Right ventricle myocardium inferior (tissue), 1 donor: Measurements from ENCODE around the gene MPST. TPM values are rescaled to one million over a fixed set of nuclear protein-coding genes. Genes with fewer than 3 reads are reported as not detected.
"Not testable (repeated sequence)": the region's sequence is repeated elsewhere in the genome, so short reads cannot be mapped to it uniquely, and the experiment has no call there.

ENCODE experiments used
- ATAC-seq: fragments of 200-7000 bp; cut with Tn5 transposase; one replicate; pipeline ENCODE4 v1.9.1; 2020; ENCODE audit warnings: mild to moderate bottlenecking, moderate library complexity
- DNase-seq: peaks from one replicate; pipeline ENCODE4 v3.0.0; 2021; ENCODE audit errors: missing footprints
- intact Hi-C: fragments of 100-400 bp; cut with DNase I; formaldehyde crosslinking; loops from one replicate; pipeline ENCODE4 v1.11.0; 2022
- total RNA-seq: library from RNA; stranded (reverse); fragmentation: NEBNext Ultra II Directional; extraction: Animal tissue kit (Norgen Biotek cat#: 25700); gene quantifications from one replicate; pipeline ENCODE4 v1.2.1, GENCODE V29; 2021
- donor health status: DM: no; HTN: yes; CAD: no; lungs with severe emphysema.

Gene MPST
- total RNA-seq, 1 donor from 2014 or later = 58.4 TPM

DNA sequence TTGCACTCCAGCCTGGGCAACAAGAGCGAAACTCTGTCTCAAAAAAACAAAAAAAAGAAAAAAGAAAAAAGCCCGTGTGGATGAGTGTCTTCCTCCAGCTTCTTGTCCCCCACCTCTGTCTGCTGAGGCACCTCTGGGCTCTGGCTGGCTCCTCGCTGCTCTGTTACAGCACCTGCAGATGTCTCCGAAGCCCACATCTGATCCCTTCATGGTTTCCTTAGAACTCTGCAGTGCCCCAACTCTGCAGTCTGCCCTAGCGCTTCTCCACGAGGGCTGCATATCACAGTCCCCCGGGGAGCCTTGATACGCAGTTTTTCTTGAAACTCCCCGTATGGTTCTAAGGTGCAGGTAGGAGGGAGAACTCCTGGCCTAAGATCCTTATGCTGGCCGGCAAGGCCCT is 47.9 kb downstream of the MPST start:
- DNase-seq (no peak), ATAC-seq (no peak)
- intact Hi-C loops = no loop called here

DNA sequence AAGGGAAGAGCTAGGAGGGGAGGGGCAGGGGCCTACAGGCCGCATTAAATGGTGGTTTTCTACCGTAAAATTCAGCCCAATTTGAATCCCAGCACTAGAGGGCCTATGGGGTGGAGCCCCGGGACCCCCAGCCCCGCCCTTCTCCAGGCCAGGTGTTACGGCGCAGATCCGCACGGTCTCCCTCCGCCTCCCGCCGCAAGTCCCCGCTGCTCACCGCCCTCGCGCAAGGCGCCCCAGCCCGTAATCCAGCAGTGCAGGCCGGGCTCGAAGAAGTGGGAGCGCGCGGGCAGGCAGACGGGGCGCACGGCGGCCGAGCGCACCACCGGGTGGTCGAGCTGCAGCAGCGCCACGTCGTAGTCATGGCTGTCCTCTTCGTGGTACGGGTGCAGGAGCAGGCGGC is 49.3 kb downstream of the MPST start:
- DNase-seq (no peak), ATAC-seq (no peak)
- intact Hi-C loops = no loop called here

DNA sequence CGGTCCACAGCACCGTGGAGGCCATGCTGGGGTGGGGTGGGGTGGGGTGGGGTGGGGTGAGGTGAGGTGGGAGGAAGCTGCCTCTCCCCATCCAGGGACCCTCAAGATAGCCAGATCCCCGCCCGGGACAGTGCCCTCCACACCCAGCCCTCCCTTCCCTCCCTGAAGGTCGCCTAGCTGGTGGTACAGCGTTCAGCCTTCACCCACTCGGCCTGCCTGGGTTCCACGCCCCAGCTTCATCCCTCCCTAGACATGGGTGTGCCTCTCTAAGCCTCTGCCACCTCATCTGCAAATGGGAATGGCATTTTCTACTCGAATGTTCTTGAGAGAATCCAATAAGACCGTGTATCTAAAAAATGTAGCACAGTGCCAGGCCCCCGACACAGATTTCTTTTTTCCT is 49.8 kb downstream of the MPST start:
- no peak for ATAC-seq
- intact Hi-C loops = no loop called here
- peak; percentile 44 for DNase-seq

DNA sequence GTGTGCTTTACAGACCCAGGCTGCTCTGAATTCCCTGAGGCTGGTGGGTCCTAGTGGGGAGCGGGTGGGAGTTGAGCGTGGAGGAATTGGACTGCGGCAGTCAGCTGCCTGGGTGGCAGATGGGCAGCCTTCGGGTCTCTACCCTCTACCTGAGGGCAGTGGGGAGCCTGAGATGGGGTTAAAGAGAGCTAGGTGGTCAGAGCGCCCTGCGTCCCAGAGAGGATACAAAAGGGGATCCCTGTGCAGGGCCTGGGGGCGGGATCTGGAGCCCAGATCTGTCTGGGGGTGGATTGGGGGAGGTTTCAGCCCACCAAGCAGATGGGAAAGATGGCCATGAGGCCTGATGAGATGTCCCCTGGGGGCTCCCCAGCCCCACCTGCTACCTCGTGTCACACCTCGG is 50.2 kb downstream of the MPST start:
- ATAC-seq = no peak
- peak; percentile 50 for DNase-seq
- intact Hi-C loops = loop anchor here (10.0 kb wide), 1 partner anchor 95 kb away; no protein-coding TSS in a partner anchor

DNA sequence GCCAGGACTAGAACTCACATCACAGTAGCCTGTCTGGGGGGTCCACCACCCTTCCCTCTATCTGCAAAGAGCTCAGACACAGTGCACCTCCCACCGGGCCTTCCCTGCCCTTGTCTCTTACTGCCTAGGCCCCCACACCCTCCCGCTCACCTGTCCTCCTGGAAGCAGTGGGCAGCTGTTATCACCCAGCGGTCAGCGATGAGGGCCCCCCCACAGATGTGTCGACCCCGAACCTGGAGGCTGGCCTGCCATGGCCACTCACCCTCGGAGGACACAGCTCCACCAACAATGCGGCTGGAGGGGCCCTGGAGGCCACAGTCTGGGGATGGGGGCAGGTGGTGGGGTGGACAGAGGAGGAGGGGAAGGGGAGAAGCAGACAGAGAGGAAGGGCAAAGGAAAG is 50.8 kb downstream of the MPST start:
- no peak for DNase-seq
- no peak for ATAC-seq
- intact Hi-C loops = loop anchor here (10.0 kb wide), 1 partner anchor 94 kb away; no protein-coding TSS in a partner anchor

DNA sequence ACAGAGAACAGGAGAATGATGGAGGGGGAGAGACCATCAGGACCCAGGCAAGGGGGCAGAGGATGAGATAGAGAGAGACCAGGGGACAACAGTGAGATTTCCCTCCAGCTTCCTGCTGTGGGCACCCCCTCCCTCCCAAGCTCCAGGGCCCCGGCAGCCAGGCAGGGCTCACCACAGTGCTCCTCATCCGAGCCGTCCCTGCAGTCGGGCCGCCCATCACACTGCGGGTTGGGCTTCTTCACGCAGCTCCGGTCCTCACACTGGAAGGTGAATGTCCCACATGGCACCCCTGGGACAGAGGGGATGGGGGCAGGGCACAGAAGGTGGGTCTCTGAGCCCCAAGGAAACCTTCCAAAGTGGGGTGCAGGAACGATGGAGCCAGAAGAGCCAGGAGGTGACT is 51.2 kb downstream of the MPST start:
- peak; percentile 18 for DNase-seq
- intact Hi-C loops = loop anchor here (10.0 kb wide), 1 partner anchor 94 kb away; no protein-coding TSS in a partner anchor
- no peak for ATAC-seq

DNA sequence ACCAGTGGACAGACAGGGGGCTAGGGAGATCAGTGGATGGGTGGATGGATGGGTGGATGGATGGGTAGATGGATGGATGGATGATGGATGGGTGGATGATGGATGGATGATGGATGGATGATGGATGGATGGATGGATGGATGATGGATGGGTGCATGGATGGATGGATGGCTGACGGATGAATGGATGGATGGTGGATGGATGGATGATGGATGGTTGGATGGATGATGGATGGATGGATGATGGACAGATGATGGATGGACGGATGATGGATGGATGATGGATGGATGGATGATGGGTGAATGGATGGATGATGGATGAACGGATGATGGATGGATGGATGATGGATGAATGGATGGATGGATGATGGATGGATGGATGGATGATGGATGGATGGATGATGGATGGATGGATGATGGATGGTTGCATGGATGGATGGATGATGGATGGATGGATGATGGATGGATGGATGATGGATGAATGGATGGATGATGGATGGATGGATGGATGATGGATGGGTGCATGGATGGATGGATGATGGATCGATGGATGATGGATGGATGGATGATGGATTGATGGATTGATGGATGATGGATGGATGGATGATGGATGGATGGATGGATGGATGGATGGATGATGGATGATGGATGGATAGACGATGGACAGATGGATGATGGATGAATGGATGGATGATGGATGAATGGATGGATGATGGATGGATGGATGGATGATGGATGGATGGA is 52.5 kb downstream of the MPST start:
- not testable (repeated sequence) for ATAC-seq, DNase-seq
- intact Hi-C loops = loop anchor here (10.0 kb wide), 1 partner anchor 93 kb away; no protein-coding TSS in a partner anchor

DNA sequence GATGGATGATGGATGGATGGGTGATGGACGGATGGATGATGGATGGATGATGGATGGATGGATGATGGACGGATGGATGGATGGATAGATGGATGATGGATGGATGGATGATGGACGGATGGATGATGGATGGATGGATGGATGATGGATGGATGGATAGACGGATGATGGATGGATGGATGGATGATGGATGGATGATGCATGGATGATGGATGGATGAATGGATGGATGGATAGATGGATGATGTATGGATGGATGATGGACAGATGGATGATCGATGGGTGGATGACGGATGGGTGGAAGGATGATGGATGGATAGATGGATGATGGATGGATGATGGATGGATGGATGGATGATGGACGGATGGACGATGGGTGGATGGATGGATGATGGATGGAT is 53.1 kb downstream of the MPST start:
- DNase-seq (no peak), ATAC-seq (no peak)
- intact Hi-C loops = loop anchor here (10.0 kb wide), 1 partner anchor 92 kb away; no protein-coding TSS in a partner anchor

DNA sequence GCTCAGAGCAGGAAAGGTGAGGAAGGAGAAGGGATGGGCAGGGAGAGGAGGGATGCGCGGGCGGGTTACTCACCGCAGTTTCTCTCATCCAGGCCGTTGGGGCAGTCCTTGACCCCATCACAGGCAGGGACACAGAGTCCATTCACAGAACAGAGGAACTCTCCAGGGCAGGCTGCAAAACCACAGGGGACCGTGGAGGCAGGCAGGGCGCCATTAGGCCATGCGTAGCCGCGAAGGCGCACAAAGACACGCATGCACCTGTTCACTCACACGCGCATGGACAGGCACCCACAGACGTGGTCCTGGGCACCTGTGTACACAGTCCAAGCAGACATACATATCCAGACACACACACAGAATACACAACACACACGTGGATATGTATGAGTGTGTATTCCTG is 55.0 kb downstream of the MPST start:
- DNase-seq (no peak), ATAC-seq (peak; percentile 5)
- intact Hi-C loops = loop anchor here (10.0 kb wide), 1 partner anchor 90 kb away; no protein-coding TSS in a partner anchor

DNA sequence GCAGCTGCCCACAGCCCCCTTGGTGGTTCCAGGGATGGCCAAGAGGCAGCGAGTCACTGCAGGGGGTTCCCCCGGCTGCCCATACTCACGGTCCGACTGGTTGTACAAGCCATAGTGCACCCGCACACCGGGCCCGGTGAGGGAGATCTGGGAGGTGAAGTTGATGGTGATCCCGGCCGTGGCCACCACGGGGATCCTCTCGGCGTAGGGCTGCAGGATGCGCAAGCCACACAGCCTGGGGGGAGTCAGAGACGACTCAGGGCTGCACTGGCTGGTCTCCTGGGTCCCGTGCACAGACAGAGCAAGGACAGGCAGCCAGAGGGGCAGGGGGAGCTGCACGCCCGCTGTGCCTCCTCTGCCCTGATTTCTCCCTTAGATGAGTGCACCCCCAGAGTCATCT is 55.5 kb downstream of the MPST start:
- DNase-seq = no peak
- intact Hi-C loops = loop anchor here (10.0 kb wide), 1 partner anchor 90 kb away; no protein-coding TSS in a partner anchor

DNA sequence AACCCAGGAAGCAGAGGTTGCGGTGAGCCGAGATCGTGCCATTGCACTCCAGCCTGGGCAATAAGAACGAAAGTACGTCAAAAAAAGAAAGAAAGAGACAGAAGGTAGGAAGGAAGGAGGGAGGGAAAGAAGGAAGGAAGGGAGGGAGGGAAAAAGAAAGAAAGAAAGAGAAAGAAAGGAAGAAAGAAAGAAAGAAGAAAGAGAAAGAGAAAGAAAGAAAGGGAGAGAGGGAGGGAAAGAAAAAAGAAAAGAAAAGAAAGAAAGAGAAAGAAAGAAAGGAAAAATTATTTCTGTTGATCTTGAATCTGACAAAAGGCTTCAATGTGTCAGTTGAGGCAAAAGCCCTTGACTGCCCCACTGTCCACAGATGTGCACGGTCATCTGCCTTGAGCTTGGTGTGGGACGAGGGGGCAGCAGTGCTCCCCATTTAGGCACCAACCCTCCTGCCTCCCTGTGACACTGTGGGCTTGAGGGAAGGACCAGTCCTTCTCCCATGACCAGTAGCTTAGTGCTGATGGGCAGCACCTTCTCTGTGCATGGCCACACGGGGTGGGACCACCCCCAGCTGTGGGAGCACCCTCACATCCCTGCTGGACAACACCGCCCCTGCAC is 56.4 kb downstream of the MPST start:
- intact Hi-C loops = loop anchor here (2.0 to 10.0 kb wide), 2 partner anchors 89 to 123 kb away; no protein-coding TSS in a partner anchor
- no peak for ATAC-seq
- DNase-seq = no peak

More for the DNA sequence above, 55.5 kb downstream of the MPST start:
- no peak for ATAC-seq

DNA sequence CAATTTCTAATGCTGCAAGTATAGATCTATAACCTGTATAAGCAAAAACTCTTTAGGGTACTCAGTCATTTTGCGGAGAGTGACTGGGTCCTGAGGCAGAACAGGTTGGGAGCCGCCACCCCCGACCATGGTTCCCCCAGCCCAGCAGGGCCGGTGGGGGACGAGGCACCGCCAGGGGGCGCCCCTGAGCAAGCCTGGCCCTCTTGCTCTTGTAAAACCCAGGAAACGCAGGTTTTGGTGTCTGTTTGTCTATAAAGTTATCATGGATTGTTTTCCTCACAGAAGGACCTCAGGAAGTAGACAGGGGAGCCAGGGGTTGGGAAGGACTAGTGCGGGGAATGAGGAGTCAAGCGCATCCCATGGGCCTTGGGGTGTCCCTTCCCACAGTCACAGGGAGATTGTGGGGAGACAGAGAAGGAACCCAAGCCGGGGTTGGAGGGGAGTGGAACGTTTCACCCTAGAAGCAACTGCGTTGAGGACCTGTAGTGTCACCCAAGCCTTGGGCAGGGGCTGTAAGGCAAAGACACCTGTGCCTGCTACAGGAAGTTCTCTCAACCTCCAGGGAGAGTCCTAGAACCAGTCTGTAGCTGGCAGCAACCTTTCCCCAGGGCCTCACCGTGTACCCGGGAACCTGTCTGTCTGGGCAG is 58.4 kb downstream of the MPST start:
- no peak for ATAC-seq
- DNase-seq = no peak
- intact Hi-C loops = loop anchor here (2.0 to 10.0 kb wide), 2 partner anchors 87 to 121 kb away; no protein-coding TSS in a partner anchor

DNA sequence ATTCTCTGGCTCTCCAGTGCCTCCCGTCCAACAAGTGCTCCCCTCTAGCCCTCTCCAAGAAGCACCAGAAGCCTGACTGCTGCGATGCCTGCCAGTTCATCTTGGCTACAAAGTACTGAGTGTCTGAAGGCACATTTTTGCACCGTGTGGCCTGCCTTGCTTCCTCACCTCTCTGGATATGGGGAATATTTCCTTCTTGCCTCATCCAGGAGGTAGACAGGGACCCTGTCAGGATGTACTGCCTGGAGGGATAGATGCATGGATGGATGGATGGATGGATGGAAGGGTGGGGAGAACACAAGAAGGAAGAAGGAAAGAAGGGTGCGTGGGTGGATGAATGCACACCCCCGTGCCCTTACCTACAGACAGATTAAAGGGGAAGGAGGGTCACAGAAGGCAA is 59.6 kb downstream of the MPST start:
- DNase-seq = no peak
- ATAC-seq = no peak
- intact Hi-C loops = loop anchor here (10.0 kb wide), 1 partner anchor 86 kb away; no protein-coding TSS in a partner anchor

Other genes starting within 250 kb of the MPST start
- gene IFT27, start 243.6 kb upstream of the MPST start, total RNA-seq = 28.3 TPM
- gene PVALB, start 202.7 kb upstream of the MPST start, total RNA-seq = not detected
- gene NCF4, start 158.7 kb upstream of the MPST start, total RNA-seq = 9.4 TPM
- gene CSF2RB, start 106.1 kb upstream of the MPST start, total RNA-seq = 3.1 TPM
- 54.6 TPM for gene TST, start 295 bp upstream of the MPST start, total RNA-seq
- 11.2 TPM for gene KCTD17, start 32.0 kb downstream of the MPST start, total RNA-seq
- not detected for gene TMPRSS6, start 90.0 kb downstream of the MPST start, total RNA-seq
- 1.3 TPM for gene IL2RB, start 130.2 kb downstream of the MPST start, total RNA-seq
- 1.6 TPM for gene C1QTNF6, start 168.5 kb downstream of the MPST start, total RNA-seq
- not detected for gene SSTR3, start 192.7 kb downstream of the MPST start, total RNA-seq
- 6.9 TPM for gene RAC2, start 224.5 kb downstream of the MPST start, total RNA-seq